ENCODE results near the gene BRCA1.

The BRCA1 gene

GRCh38 chr17:43018932-43019331 lies 106.2 kb downstream of the BRCA1 start:
- H3K9me3 ChIP-seq (ENCODE audit: insufficient read depth, low read length): no peaks in the 10 kb centered on the region

GRCh38 chr17:43018008-43018853 lies 106.9 kb downstream of the BRCA1 start:
- Histone ChIP-seq H3K36me3 (ENCODE audit: insufficient read depth, insufficient read length, low read length) (peaks cover 57% of the 10 kb centered on the region), H3K9me3 (ENCODE audit: insufficient read depth, low read length) (no peaks in the 10 kb centered on the region), H3K27me3 (ENCODE audit: insufficient read depth, insufficient read length) (no peaks in the 10 kb centered on the region), H3K9ac (ENCODE audit: insufficient read length, low read depth) (no peak overlapping the region), H3K4me3 (ENCODE audit: insufficient read length, low read depth) (no peak overlapping the region), H3K4me1 (ENCODE audit: insufficient read depth, insufficient read length) (peaks cover 28% of the 10 kb centered on the region)
- TF ChIP-seq SUZ12 (IDR thresholded peaks at IDR 0.05; ENCODE audit: extremely low read depth, insufficient read depth, insufficient read length) (no peak), YY1 (IDR thresholded peaks at IDR 0.05; ENCODE audit: insufficient read depth, insufficient read length) (no peak), ZNF274 (IDR thresholded peaks at IDR 0.05; ENCODE audit: low read depth, low read length) (no peak)
- DNase-seq (ENCODE audit: low read depth, low spot score): no peak

More at GRCh38 chr17:43018932-43019331, 106.2 kb downstream of the BRCA1 start:
- H3K27me3 ChIP-seq (ENCODE audit: insufficient read depth, insufficient read length): no peaks in the 10 kb centered on the region
- H3K4me3 ChIP-seq (ENCODE audit: insufficient read length, low read depth): no peak overlapping the region
- no peak for DNase-seq (ENCODE audit: low read depth, low spot score)
- H3K9ac ChIP-seq (ENCODE audit: insufficient read length, low read depth): no peak overlapping the region
- peaks cover 50% of the 10 kb centered on the region for H3K36me3 ChIP-seq (ENCODE audit: insufficient read depth, insufficient read length, low read length)
- TF ChIP-seq SUZ12 (IDR thresholded peaks at IDR 0.05; ENCODE audit: extremely low read depth, insufficient read depth, insufficient read length) (no peak), YY1 (IDR thresholded peaks at IDR 0.05; ENCODE audit: insufficient read depth, insufficient read length) (no peak), ZNF274 (IDR thresholded peaks at IDR 0.05; ENCODE audit: low read depth, low read length) (no peak)
- peaks cover 27% of the 10 kb centered on the region for H3K4me1 ChIP-seq (ENCODE audit: insufficient read depth, insufficient read length)

- peaks cover 61% of the 10 kb centered on the region for H3K36me3 ChIP-seq (ENCODE audit: insufficient read depth, insufficient read length, low read length)
- DNase-seq (ENCODE audit: low read depth, low spot score): no peak
- no peaks in the 10 kb centered on the region for H3K9me3 ChIP-seq (ENCODE audit: insufficient read depth, low read length)
- H3K27me3 ChIP-seq (ENCODE audit: insufficient read depth, insufficient read length): no peaks in the 10 kb centered on the region
- peaks cover 37% of the 10 kb centered on the region for H3K4me1 ChIP-seq (ENCODE audit: insufficient read depth, insufficient read length)
- H3K9ac ChIP-seq (ENCODE audit: insufficient read length, low read depth): no peak overlapping the region
- no peak for TF ChIP-seq ZNF274 (IDR thresholded peaks at IDR 0.05; ENCODE audit: low read depth, low read length)
- TF ChIP-seq SUZ12 (IDR thresholded peaks at IDR 0.05; ENCODE audit: extremely low read depth, insufficient read depth, insufficient read length): no peak
- TF ChIP-seq YY1 (IDR thresholded peaks at IDR 0.05; ENCODE audit: insufficient read depth, insufficient read length): no peak
- H3K4me3 ChIP-seq (ENCODE audit: insufficient read length, low read depth): no peak overlapping the region
Observed at GRCh38 chr17:43016216-43016615, 108.9 kb downstream of the BRCA1 start.

GRCh38 chr17:43015579-43015978 lies 109.6 kb downstream of the BRCA1 start:
- Histone ChIP-seq H3K36me3 (ENCODE audit: insufficient read depth, insufficient read length, low read length) (peaks cover 61% of the 10 kb centered on the region), H3K9ac (ENCODE audit: insufficient read length, low read depth) (no peak overlapping the region)

GRCh38 chr17:43014649-43015542 lies 110.3 kb downstream of the BRCA1 start:
- no peak for TF ChIP-seq ZNF274 (IDR thresholded peaks at IDR 0.05; ENCODE audit: low read depth, low read length)
- TF ChIP-seq SUZ12 (IDR thresholded peaks at IDR 0.05; ENCODE audit: extremely low read depth, insufficient read depth, insufficient read length): no peak
- no peak for TF ChIP-seq YY1 (IDR thresholded peaks at IDR 0.05; ENCODE audit: insufficient read depth, insufficient read length)
- no peak overlapping the region for H3K9ac ChIP-seq (ENCODE audit: insufficient read length, low read depth)
- no peaks in the 10 kb centered on the region for H3K27me3 ChIP-seq (ENCODE audit: insufficient read depth, insufficient read length)
- peaks cover 59% of the 10 kb centered on the region for H3K36me3 ChIP-seq (ENCODE audit: insufficient read depth, insufficient read length, low read length)
- no peak overlapping the region for H3K4me3 ChIP-seq (ENCODE audit: insufficient read length, low read depth)
- peaks cover 34% of the 10 kb centered on the region for H3K4me1 ChIP-seq (ENCODE audit: insufficient read depth, insufficient read length)
- H3K9me3 ChIP-seq (ENCODE audit: insufficient read depth, low read length): no peaks in the 10 kb centered on the region
- no peak for DNase-seq (ENCODE audit: low read depth, low spot score)

More at GRCh38 chr17:43015579-43015978, 109.6 kb downstream of the BRCA1 start:
- Histone ChIP-seq H3K27me3 (ENCODE audit: insufficient read depth, insufficient read length) (no peaks in the 10 kb centered on the region), H3K9me3 (ENCODE audit: insufficient read depth, low read length) (no peaks in the 10 kb centered on the region), H3K4me1 (ENCODE audit: insufficient read depth, insufficient read length) (peaks cover 37% of the 10 kb centered on the region), H3K4me3 (ENCODE audit: insufficient read length, low read depth) (no peak overlapping the region)
- no peak for TF ChIP-seq YY1 (IDR thresholded peaks at IDR 0.05; ENCODE audit: insufficient read depth, insufficient read length)
- no peak for TF ChIP-seq SUZ12 (IDR thresholded peaks at IDR 0.05; ENCODE audit: extremely low read depth, insufficient read depth, insufficient read length)
- TF ChIP-seq ZNF274 (IDR thresholded peaks at IDR 0.05; ENCODE audit: low read depth, low read length): no peak
- DNase-seq (ENCODE audit: low read depth, low spot score): no peak

- DNase-seq (ENCODE audit: low read depth, low spot score): no peak
- Histone ChIP-seq H3K9me3 (ENCODE audit: insufficient read depth, low read length) (no peaks in the 10 kb centered on the region), H3K36me3 (ENCODE audit: insufficient read depth, insufficient read length, low read length) (peaks cover 53% of the 10 kb centered on the region), H3K9ac (ENCODE audit: insufficient read length, low read depth) (no peak overlapping the region), H3K27me3 (ENCODE audit: insufficient read depth, insufficient read length) (no peaks in the 10 kb centered on the region), H3K4me3 (ENCODE audit: insufficient read length, low read depth) (no peak overlapping the region), H3K4me1 (ENCODE audit: insufficient read depth, insufficient read length) (peaks cover 28% of the 10 kb centered on the region)
- TF ChIP-seq ZNF274 (IDR thresholded peaks at IDR 0.05; ENCODE audit: low read depth, low read length) (no peak), YY1 (IDR thresholded peaks at IDR 0.05; ENCODE audit: insufficient read depth, insufficient read length) (no peak), SUZ12 (IDR thresholded peaks at IDR 0.05; ENCODE audit: extremely low read depth, insufficient read depth, insufficient read length) (no peak)
Observed at GRCh38 chr17:43014020-43014648, 111.0 kb downstream of the BRCA1 start.
